SKM-1 treated with dmso at 0.1 percent for 144 hours (cell line): ENCODE measurements around the gene TBPL2.

Experiments used
- DNase-seq: peaks from one replicate; lab custom pipeline; 2025; ENCODE audit not compliant: unreplicated experiment; lab: John Stamatoyannopoulos, UW

Gene TBPL2

DNA sequence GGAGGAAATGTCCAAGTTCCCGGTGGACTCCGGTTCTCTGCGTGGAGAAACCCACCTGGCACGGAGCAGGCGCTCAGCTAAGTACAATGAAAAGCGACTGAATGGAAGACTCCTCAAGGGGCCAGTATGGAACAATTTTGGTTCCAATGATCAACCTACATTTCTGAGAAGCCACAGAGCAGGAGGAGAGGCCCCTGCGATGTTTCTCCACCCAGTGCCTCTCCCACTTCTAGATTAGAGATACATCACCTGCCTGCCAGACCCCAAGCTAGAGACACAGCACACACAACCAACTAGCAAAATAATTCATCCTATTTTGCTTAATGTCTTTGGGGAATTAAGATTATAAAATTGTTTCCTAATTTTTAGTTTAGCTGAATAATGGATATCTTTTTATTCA, 67.6 kb downstream of the TBPL2 start:
- no peak for DNase-seq

DNA sequence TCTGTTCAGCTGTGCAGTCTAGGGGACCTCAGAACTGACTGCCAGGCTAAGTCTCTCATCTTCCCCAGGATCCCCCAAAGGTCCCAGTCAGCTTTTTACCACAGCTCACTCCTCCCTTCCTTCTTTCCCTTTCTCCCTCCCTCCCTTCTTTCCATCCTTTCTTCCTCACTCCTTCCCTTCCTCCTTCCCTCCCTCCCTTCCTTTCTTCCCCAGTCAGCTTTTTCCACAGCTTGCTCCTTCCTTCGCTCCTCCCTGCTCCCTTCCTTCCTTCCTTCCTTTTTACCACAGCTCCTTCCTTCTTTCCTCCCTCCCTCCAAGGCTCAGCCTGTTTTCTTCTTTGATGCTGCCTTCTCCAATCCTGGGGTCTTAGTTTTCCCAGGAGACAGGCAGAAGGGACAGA, 68.0 kb downstream of the TBPL2 start:
- no peak for DNase-seq

DNA sequence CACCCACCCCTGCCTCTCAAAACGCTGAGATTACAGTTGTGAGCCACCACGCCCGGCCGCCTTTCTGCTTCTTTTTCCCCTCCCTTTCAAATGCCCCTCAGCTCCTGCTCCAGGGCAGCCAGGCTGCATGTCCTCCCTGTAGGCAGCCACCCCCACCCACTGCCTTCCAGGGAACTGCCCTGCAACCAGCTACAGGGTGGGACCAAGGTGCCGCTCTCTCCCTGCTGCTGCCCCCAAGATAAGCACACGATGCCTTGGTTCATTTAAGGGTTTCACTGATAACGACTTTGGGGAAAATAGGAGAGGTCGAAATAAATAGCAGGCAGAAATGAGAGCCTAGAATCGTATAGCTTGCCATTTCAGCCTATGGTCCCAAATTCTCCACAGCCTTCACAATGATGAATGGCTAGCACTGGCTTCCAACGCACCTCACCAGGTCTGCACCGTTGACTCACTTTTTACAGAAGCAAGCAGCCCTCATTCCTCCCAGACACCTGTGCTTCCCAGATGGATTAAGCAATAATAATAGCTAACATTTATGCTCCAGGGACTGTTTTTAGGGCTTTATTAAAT, 69.4 kb downstream of the TBPL2 start:
- no peak for DNase-seq

DNA sequence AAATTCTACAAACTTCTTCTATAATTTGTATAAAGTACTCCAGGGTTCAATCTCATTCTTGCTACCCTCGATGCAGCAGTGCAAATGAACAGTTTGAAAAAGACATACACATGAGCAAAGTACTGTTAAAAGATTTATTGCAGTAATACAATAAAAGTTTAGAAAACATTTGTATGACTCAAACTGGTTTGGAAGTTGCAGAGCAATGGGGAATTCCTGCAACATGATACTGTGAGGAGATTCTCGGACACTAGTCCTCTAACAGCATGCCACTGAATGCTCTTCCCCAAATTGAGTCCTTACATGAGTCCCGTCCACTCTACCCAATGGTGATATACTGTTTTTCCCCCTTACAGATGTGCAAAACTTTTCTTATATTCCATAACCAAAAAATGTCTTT, 74.1 kb downstream of the TBPL2 start:
- DNase-seq = no peak
